K562 (cell line): ENCODE measurements around the gene PPIL1. TPM values are rescaled to one million over a fixed set of nuclear protein-coding genes. Genes with fewer than 3 reads are reported as not detected.

Experiments used
- CEBPZ ChIP-seq: fragments of 150-350 bp; IDR thresholded peaks from 2 replicates; pipeline ENCODE4 v1.6.1; 2014; ENCODE audit warnings: low read depth, mild to moderate bottlenecking, low read length, borderline replicate concordance
- CHD7 ChIP-seq: fragments of 200-600 bp; sonication (generic); IDR thresholded peaks from one replicate; pipeline ENCODE4 v1.6.1; 2012; ENCODE audit warnings: mild to moderate bottlenecking, low read depth, low read length, inconsistent platforms
- CREB3 ChIP-seq: fragments of 450-650 bp; conservative IDR thresholded peaks from 2 replicates; pipeline ENCODE4 v1.6.1; 2016; ENCODE audit warnings: missing genetic modification characterization, low read depth, mild to moderate bottlenecking, missing compliant biosample characterization, moderate library complexity
- FOXK2 ChIP-seq, 2 experiments: fragments of 450-650 bp; IDR thresholded peaks in 1 of 2; conservative IDR thresholded peaks in 1 of 2; 2 replicates each; pipeline ENCODE4 v1.6.1; 2016; ENCODE audit warnings: low read depth in 2 of 2, mild to moderate bottlenecking in 1 of 2
- NR2C2 ChIP-seq, 2 experiments: fragments of 200-800 bp in 1 of 2; sonication (Bioruptor generic) in 1 of 2; sonication (generic) in 1 of 2; formaldehyde crosslinking in 1 of 2; IDR thresholded peaks; 2 replicates each; pipeline versions ENCODE4 v1.6.1 to v1.8.0; 2016 to 2022; ENCODE audit warnings: mild to moderate bottlenecking in 1 of 2, missing compliant biosample characterization in 1 of 2, missing genetic modification characterization in 1 of 2, missing genetic modification reagents in 1 of 2
- POLR3A ChIP-seq: IDR thresholded peaks from 2 replicates; pipeline ENCODE4 v1.6.1; 2011; ENCODE audit warnings: borderline replicate concordance, mild to moderate bottlenecking, moderate library complexity; ENCODE audit not compliant: insufficient read length, insufficient read depth; ENCODE audit errors: extremely low read depth
- RAD51 ChIP-seq: fragments of 450-650 bp; IDR thresholded peaks from 2 replicates; pipeline ENCODE4 v1.7.1; 2016; ENCODE audit warnings: low read depth, mild to moderate bottlenecking, borderline replicate concordance
- TEAD2 ChIP-seq: fragments of 450-650 bp; IDR thresholded peaks from 2 replicates; pipeline ENCODE4 v1.6.1; 2016; ENCODE audit warnings: missing genetic modification characterization, control low read depth, missing compliant biosample characterization
- YY1 ChIP-seq, 3 experiments: IDR thresholded peaks; 2 replicates each; pipeline ENCODE4 v1.6.1; 2011; ENCODE audit warnings: low read length in 2 of 3, mild to moderate bottlenecking in 2 of 3, moderate library complexity in 2 of 3, borderline replicate concordance in 1 of 3, control low read depth in 1 of 3, low read depth in 1 of 3; ENCODE audit not compliant: insufficient read depth in 3 of 3, insufficient replicate concordance in 2 of 3, control insufficient read depth in 1 of 3, insufficient read length in 1 of 3; ENCODE audit errors: extremely low read depth in 1 of 3
- ZNF347 ChIP-seq: fragments of 450-650 bp; formaldehyde crosslinking; IDR thresholded peaks from 2 replicates; pipeline ENCODE4 v1.4.0; 2020; ENCODE audit warnings: low read depth, mild to moderate bottlenecking, moderate library complexity
- polyA plus RNA-seq, 8 experiments: library from polyadenylated mRNA; depleted of rRNA in 4 of 8; stranded (reverse) in 5 of 8; unstranded in 3 of 8; fragments of >200 nt; fragmentation: Nextera tagmentation in 2 of 8; fragmentation: Illumina TruSeq in 1 of 8; extraction: Ambion mirVana in 2 of 8; extraction: Trizol in 1 of 8; gene quantifications; 2 replicates each; pipeline versions ENCODE4 v1.2.1 to v1.2.3, GENCODE V29; 2011 to 2014; ENCODE audit warnings: inconsistent platforms in 1 of 8, missing spikeins in 1 of 8
- total RNA-seq, 7 experiments: library from RNA; depleted of rRNA in 6 of 7; stranded (reverse); fragments of >200 nt in 6 of 7; fragmentation: Illumina TruSeq in 2 of 7; extraction: Trizol in 2 of 7; gene quantifications; 2 replicates each; pipeline versions ENCODE4 v1.2.1 to v1.2.3, GENCODE V29; 2011 to 2021; ENCODE audit warnings: low replicate concordance in 1 of 7

Gene PPIL1
- total and polyA plus RNA-seq, 9 of the 15 experiments (the other 6 are each of a cell fraction or from before 2014, with no cell fraction given) = 65.8 to 205 (median 130) TPM

GRCh38 chr6:36884610-36885009 is 10.0 kb upstream of the PPIL1 start (continued):
- TF ChIP-seq CHD7 = no peak
- peak; percentile 73; the same call in 1 of the 2 replicates for TF ChIP-seq TEAD2 (tag)
- TF ChIP-seq CREB3 (tag) = peak; percentile 96
- no peak for TF ChIP-seq POLR3A
- no peak for TF ChIP-seq NR2C2 (CRISPR knock-in tag; IDR thresholded peaks at IDR 0.05)
- TF ChIP-seq NR2C2 (tag; IDR thresholded peaks at IDR 0.05) = no peak
- TF ChIP-seq CEBPZ = no peak
- TF ChIP-seq RAD51 = no peak
- TF ChIP-seq FOXK2 (conservative IDR thresholded peaks at IDR 0.05 in 1 of 2, IDR thresholded peaks at IDR 0.05 in 1 of 2; ENCODE audit: low read depth in 2 of 2) = no peak
- no peak for TF ChIP-seq YY1 (IDR thresholded peaks at IDR 0.05; ENCODE audit: borderline replicate concordance in 1 of 3, control insufficient read depth in 1 of 3, extremely low read depth in 1 of 3, insufficient read depth in 3 of 3, insufficient read length in 1 of 3, insufficient replicate concordance in 2 of 3, low read depth in 1 of 3, low read length in 2 of 3)
- peak; percentile 38; the same call in 1 of the 2 replicates for TF ChIP-seq ZNF347 (CRISPR knock-in tag)
